A549 (cell line): ENCODE results near the gene PLA2G10. TPM values are rescaled to one million over a fixed set of nuclear protein-coding genes. Genes with fewer than 3 reads are reported as not detected.

Experiments used
- ATAC-seq, 2 experiments: fragments of 200-7000 bp in 1 of 2; fragments of >200 bp in 1 of 2; cut with Nextera tagmentation in 1 of 2; cut with Tn5 transposase in 1 of 2; 3 replicates each; pipeline versions ENCODE4 v1.8.0 to v1.9.1; 2018 to 2020; ENCODE audit warnings: mild to moderate bottlenecking in 1 of 2, moderate library complexity in 1 of 2
- CTCF ChIA-PET: fragments of 300-600 bp; sonication (Branson Sonifier 250); formaldehyde crosslinking; extraction: SDS; loops from one replicate; lab custom pipeline; 2021; ENCODE audit warnings: antibody characterized with exemption, inconsistent platforms; lab: Yijun Ruan, JAX
- POLR2A ChIA-PET: fragments of 350-600 bp; formaldehyde crosslinking; extraction: SDS; loops from one replicate; lab custom pipeline; 2021; ENCODE audit warnings: antibody characterized with exemption, inconsistent platforms; lab: Yijun Ruan, JAX
- DNase-seq, 2 experiments: peaks; one replicate each; pipeline versions ENCODE4 v3.0.0 to v3.0.0-alpha.2; 2011 to 2016; ENCODE audit warnings: low read depth in 1 of 2, low spot score in 1 of 2
- FAIRE-seq: peaks from 2 replicates; lab custom pipeline; 2011; peaks lifted over from hg19 to GRCh38; lab: Jason Lieb, UNC
- H3K27ac ChIP-seq, 2 experiments: fragments of >200 bp; sonication (Bioruptor Twin); formaldehyde crosslinking; 3 replicates each; pipeline ENCODE4 v1.5.1; 2016 to 2017
- H3K4me1 ChIP-seq: fragments of >200 bp; sonication (Bioruptor Twin); formaldehyde crosslinking; 3 replicates; pipeline ENCODE4 v1.6.1; 2016
- H3K4me2 ChIP-seq: fragments of >200 bp; sonication (Bioruptor Twin); formaldehyde crosslinking; 3 replicates; pipeline ENCODE4 v1.6.1; 2016
- H3K4me3 ChIP-seq: fragments of >200 bp; sonication (Bioruptor Twin); formaldehyde crosslinking; 3 replicates; pipeline ENCODE4 v1.5.1; 2016
- H3K9me3 ChIP-seq: fragments of >200 bp; sonication (Bioruptor Twin); formaldehyde crosslinking; 3 replicates; pipeline ENCODE4 v1.6.1; 2016
- CBX8 ChIP-seq: fragments of 200-600 bp; sonication (generic); IDR thresholded peaks from 2 replicates; pipeline ENCODE4 v1.6.1; 2016
- CEBPB ChIP-seq, 2 experiments: fragments of >200 bp in 1 of 2; sonication (Bioruptor Twin) in 1 of 2; formaldehyde crosslinking in 1 of 2; IDR thresholded peaks; 2 replicates each; pipeline ENCODE4 v1.6.1; 2012 to 2016
- CHD4 ChIP-seq: fragments of 200-600 bp; sonication (generic); IDR thresholded peaks from 2 replicates; pipeline ENCODE4 v1.6.1; 2016; ENCODE audit warnings: antibody characterized with exemption, mild to moderate bottlenecking, borderline replicate concordance
- FOXS1 ChIP-seq: fragments of 250-450 bp; sonication (Bioruptor Pico); IDR thresholded peaks from 2 replicates; pipeline ENCODE4 v1.5.0; 2020; ENCODE audit warnings: mild to moderate bottlenecking, moderate library complexity
- HDAC2 ChIP-seq: fragments of 200-600 bp; sonication (generic); IDR thresholded peaks from 2 replicates; pipeline ENCODE4 v1.6.1; 2016
- HOXB5 ChIP-seq: fragments of 250-450 bp; sonication (Bioruptor Pico); IDR thresholded peaks from 2 replicates; pipeline ENCODE4 v1.5.0; 2020; ENCODE audit warnings: mild to moderate bottlenecking, moderate library complexity
- JUN ChIP-seq, 2 experiments: fragments of >200 bp; sonication (Bioruptor Twin); formaldehyde crosslinking; IDR thresholded peaks; 2 replicates in 1 of 2; 3 replicates in 1 of 2; pipeline ENCODE4 v1.6.1; 2016 to 2017
- KDM5A ChIP-seq: fragments of 200-600 bp; sonication (generic); IDR thresholded peaks from 2 replicates; pipeline ENCODE4 v1.6.1; 2016; ENCODE audit warnings: antibody characterized with exemption, mild to moderate bottlenecking
- MAFK ChIP-seq: fragments of 450-650 bp; IDR thresholded peaks from 2 replicates; pipeline ENCODE4 v1.6.1; 2014; ENCODE audit not compliant: partially characterized antibody
- NR3C1 ChIP-seq: fragments of >200 bp; sonication (Bioruptor Twin); formaldehyde crosslinking; IDR thresholded peaks from 3 replicates; pipeline ENCODE4 v1.6.1; 2017
- SMC3 ChIP-seq: fragments of >200 bp; sonication (Bioruptor Twin); formaldehyde crosslinking; IDR thresholded peaks from 3 replicates; pipeline ENCODE4 v1.6.1; 2018; ENCODE audit warnings: inconsistent platforms
- TP53 ChIP-seq: fragments of 250-450 bp; sonication (Bioruptor Pico); IDR thresholded peaks from 2 replicates; pipeline ENCODE4 v1.5.0; 2021; ENCODE audit warnings: mild to moderate bottlenecking, moderate library complexity
- ZFP36 ChIP-seq: fragments of 450-650 bp; IDR thresholded peaks from 2 replicates; pipeline ENCODE4 v1.6.1; 2014; ENCODE audit warnings: borderline replicate concordance; ENCODE audit not compliant: partially characterized antibody
- WGBS: methylation state at CpG from one replicate; pipeline ENCODE4 v1.1.6; 2017; ENCODE audit errors: missing lambda C conversion rate; 5-methylcytosine and 5-hydroxymethylcytosine counted together
- polyA plus RNA-seq, 4 experiments: library from polyadenylated mRNA; depleted of rRNA in 3 of 4; stranded (reverse); fragments of >200 nt; fragmentation: RNase III in 1 of 4; extraction: RNeasy Plus Mini Kit Qiagen cat#74134 plus additional on column Dnase treatment in 1 of 4; gene quantifications; 2 replicates in 3 of 4; 3 replicates in 1 of 4; pipeline ENCODE4 v1.2.3, GENCODE V29; 2011 to 2017
- TF ChIP-seq, protein P1 (sequence below): IDR thresholded peaks from 2 replicates; pipeline ENCODE4 v1.6.1; 2012
- TF ChIP-seq, protein P2 (sequence below): fragments of >200 bp; sonication (Bioruptor Twin); formaldehyde crosslinking; IDR thresholded peaks from 2 replicates; pipeline ENCODE4 v1.6.1; 2016
- TF ChIP-seq, protein P3 (sequence below): fragments of >200 bp; sonication (Bioruptor Twin); formaldehyde crosslinking; IDR thresholded peaks from 3 replicates; pipeline ENCODE4 v1.6.1; 2016
- TF ChIP-seq, protein P4 (sequence below): fragments of 250-450 bp; sonication (Bioruptor Pico); IDR thresholded peaks from 2 replicates; pipeline ENCODE4 v1.5.0; 2021; ENCODE audit warnings: mild to moderate bottlenecking, moderate library complexity, borderline replicate concordance

The PLA2G10 gene
- polyA plus RNA-seq, 2 of the 4 experiments (the other 2 are of a cell fraction), result 0.52 to 0.70 TPM

DNA sequence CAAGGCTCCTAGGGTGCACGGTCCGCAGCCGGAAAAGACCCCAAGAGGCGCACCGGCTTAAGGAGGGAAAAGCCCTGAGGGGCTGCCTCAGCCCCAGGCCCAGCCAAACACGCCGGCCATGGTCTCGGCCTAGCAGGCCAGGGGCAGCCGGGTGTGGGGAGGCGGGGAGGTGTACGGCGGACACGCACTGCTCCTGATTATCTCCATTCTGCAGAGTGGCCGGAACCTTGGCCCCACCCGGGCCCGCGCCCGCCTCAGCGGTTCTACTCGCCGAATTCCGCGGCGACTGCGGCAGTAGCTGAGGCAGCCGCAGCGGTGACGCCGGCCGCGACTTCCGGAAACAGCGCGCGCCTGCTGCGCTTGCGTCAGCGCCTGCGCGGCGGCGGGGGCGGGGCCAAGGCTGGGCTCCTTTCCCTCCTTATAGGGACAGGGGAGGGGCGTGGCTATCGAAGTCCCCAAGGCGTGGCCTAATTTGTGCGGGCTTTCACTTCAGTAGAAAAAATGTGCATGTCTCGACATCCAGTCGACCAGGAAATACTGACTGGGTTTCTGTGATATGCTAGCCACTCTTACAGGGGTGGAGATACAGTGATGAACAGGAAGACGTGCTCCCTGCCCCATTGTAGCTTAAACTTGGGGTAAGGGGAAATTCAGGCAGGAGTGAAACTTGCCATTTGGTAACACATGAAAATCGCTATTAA, 64.0 kb downstream of the PLA2G10 start, which contains the start of gene PARN (continued):
- no peak for TF ChIP-seq SMC3
- TF ChIP-seq, protein P1, sequence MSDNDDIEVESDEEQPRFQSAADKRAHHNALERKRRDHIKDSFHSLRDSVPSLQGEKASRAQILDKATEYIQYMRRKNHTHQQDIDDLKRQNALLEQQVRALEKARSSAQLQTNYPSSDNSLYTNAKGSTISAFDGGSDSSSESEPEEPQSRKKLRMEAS, result peak; percentile 76
- TF ChIP-seq CEBPB (IDR thresholded peaks at IDR 0.05), result peak in 1 of 2 experiments; percentile 41; a peak in 1 of 4 replicates
- TF ChIP-seq, protein P2, sequence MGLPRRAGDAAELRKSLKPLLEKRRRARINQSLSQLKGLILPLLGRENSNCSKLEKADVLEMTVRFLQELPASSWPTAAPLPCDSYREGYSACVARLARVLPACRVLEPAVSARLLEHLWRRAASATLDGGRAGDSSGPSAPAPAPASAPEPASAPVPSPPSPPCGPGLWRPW, result no peak
- no peak; the same call in 1 of the 2 replicates for TF ChIP-seq HOXB5
- no peak for TF ChIP-seq CBX8
- TF ChIP-seq MAFK, result peak; percentile 70
- no peak for TF ChIP-seq KDM5A
- TF ChIP-seq, protein P3, sequence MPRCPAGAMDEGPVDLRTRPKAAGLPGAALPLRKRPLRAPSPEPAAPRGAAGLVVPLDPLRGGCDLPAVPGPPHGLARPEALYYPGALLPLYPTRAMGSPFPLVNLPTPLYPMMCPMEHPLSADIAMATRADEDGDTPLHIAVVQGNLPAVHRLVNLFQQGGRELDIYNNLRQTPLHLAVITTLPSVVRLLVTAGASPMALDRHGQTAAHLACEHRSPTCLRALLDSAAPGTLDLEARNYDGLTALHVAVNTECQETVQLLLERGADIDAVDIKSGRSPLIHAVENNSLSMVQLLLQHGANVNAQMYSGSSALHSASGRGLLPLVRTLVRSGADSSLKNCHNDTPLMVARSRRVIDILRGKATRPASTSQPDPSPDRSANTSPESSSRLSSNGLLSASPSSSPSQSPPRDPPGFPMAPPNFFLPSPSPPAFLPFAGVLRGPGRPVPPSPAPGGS, result peak; percentile 81; the same call in 2 of the 3 replicates
- no peak for TF ChIP-seq TP53 (CRISPR knock-in tag)
- TF ChIP-seq JUN (IDR thresholded peaks at IDR 0.05), result peak; percentile 25 to 96; a peak in 4 of 5 replicates

DNA sequence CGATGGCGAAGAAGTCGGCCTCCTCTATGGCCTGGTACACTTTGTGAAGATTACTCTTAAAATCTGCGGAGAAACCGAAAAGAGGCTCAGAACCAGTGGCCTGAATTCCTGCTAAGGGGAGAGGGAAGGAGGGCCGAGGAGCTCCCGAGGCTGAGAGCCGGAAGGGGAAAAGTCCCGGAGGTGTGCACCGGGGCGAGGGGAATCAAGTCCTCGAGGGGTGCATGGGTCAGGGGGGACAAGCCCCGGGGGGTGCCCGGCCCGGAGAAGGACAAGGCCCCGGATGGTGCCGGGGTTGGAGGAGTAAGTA, 64.5 kb downstream of the PLA2G10 start:
- POLR2A ChIA-PET, result interaction anchor here (0.6 to 1.4 kb wide), 6 partner anchors 10 to 1169 kb away, joined by 3 to 10 read pairs (median 4); no protein-coding TSS in a partner anchor
- ATAC-seq (peak; percentile 1 to 2; a peak in 4 of 6 replicates), FAIRE-seq (no peak), DNase-seq (no peak)
- Histone ChIP-seq H3K4me2 (peak overlapping the region; percentile 86), H3K4me1 (peaks cover 30% of the 10 kb centered on the region), H3K9me3 (no peaks in the 10 kb centered on the region), H3K27ac (peak overlapping the region; percentile 90 to 97), H3K4me3 (peak overlapping the region; percentile 79)
- CTCF ChIA-PET, result no interaction called here
- 2% methylated on average over 12 of the region's 17 CpGs for WGBS
- TF ChIP-seq ZFP36 (no peak), HDAC2 (no peak), NR3C1 (no peak), FOXS1 (CRISPR knock-in tag) (no peak), CHD4 (no peak)
- TF ChIP-seq, protein P4, sequence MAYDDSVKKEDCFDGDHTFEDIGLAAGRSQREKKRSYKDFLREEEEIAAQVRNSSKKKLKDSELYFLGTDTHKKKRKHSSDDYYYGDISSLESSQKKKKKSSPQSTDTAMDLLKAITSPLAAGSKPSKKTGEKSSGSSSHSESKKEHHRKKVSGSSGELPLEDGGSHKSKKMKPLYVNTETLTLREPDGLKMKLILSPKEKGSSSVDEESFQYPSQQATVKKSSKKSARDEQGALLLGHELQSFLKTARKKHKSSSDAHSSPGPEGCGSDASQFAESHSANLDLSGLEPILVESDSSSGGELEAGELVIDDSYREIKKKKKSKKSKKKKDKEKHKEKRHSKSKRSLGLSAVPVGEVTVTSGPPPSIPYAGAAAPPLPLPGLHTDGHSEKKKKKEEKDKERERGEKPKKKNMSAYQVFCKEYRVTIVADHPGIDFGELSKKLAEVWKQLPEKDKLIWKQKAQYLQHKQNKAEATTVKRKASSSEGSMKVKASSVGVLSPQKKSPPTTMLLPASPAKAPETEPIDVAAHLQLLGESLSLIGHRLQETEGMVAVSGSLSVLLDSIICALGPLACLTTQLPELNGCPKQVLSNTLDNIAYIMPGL (CRISPR knock-in tag), result no peak

DNA sequence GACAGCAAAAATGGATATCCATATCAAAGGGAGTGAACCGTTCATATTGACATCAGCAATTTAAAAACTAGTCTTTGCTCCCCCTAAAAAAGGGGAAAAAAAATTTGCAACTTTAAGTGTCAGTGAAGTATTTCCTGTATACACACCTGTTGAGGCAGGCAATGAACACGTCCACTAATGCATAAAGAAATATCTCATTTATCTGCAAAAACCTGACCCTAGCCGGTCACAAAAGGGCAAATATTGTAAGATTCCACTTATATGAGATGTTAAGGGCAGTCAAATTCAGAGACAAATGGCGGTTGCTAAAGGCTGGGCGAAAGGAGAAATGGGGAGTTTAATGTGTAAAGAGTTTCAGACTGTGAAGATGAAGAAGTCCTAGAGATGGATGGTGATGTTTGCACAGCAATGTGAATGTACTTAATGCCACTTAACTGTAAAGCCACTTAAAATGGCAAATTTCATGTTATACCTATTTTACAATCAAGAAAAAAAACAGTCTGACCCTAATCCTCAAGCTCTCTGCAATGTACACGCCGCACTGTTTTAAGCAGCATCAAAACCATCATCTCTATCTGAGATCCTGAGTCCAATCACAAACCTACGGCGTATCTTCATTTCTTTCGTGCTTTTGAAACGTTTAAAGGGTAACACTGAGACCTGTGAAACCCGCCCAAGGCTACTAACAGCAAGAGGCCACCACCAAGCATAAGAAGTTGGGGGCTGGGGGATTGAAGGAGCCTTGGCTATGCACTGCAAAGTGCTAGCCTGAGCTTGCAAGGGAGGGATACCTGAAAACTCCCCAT, 65.1 kb downstream of the PLA2G10 start:
- FAIRE-seq (no peak), ATAC-seq (no peak), DNase-seq (no peak)
- Histone ChIP-seq H3K4me2 (peak overlapping the region; percentile 86), H3K27ac (peak overlapping the region; percentile 90 to 97), H3K4me3 (peak overlapping the region; percentile 79), H3K9me3 (no peaks in the 10 kb centered on the region), H3K4me1 (peaks cover 25% of the 10 kb centered on the region)
- WGBS, result 57% methylated on average over 12 of the region's 12 CpGs
- POLR2A ChIA-PET, result interaction anchor here (0.6 kb wide), 1 partner anchor 1170 kb away, joined by 3 read pairs; no protein-coding TSS in a partner anchor
- no peak for TF ChIP-seq CHD4
- no peak for TF ChIP-seq HOXB5
- TF ChIP-seq, all 56 proteins: peak for 0
- CTCF ChIA-PET, result no interaction called here
